GM19193 (cell line): ENCODE data around the gene PI4KA.

Experiments
- POLR2A ChIP-seq: IDR thresholded peaks from 4 replicates; pipeline ENCODE4 v1.6.1; 2011; ENCODE audit not compliant: insufficient read depth, insufficient read length; ENCODE audit errors: extremely low read depth

PI4KA gene

GRCh38 chr22:20664594-20664959, 194.0 kb downstream of the PI4KA start:
- no peak for TF ChIP-seq POLR2A

DNA sequence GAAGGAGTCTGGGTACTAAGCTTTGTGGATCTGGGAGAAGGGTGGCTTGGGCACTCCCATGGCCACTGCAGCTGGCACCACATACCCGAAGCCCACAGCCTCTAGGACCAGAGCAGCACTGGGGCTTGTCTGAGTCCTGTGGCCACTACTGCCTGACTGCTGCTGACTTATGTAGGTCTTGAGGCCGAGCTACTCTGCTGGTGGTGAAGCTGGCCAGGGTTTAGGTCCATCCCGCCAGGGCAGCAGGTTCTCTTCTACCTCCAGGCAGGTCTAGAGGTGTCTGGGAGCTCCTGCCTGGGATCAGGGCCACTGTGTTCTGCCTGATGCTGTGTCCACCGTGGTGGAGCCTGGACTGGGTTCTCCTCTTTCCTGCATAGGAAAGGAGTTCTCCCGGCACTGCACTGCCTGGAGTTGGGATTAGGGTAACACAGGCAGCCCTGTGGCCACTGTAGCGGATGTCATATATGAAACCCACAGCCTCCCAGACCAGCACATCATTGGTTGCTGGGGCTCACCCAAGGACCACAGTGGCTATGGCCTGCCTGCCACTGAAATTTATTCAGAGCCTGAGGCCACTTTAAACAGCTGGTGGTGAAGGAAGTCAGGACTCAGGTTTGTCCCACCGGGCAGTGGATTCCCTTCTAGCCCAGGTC, 194.5 kb downstream of the PI4KA start:
- TF ChIP-seq POLR2A, result no peak

- no peak for TF ChIP-seq POLR2A
Observed at GRCh38 chr22:20663137-20663828, 195.3 kb downstream of the PI4KA start.

- no peak for TF ChIP-seq POLR2A
Observed at GRCh38 chr22:20661473-20661872, 197.1 kb downstream of the PI4KA start.

DNA sequence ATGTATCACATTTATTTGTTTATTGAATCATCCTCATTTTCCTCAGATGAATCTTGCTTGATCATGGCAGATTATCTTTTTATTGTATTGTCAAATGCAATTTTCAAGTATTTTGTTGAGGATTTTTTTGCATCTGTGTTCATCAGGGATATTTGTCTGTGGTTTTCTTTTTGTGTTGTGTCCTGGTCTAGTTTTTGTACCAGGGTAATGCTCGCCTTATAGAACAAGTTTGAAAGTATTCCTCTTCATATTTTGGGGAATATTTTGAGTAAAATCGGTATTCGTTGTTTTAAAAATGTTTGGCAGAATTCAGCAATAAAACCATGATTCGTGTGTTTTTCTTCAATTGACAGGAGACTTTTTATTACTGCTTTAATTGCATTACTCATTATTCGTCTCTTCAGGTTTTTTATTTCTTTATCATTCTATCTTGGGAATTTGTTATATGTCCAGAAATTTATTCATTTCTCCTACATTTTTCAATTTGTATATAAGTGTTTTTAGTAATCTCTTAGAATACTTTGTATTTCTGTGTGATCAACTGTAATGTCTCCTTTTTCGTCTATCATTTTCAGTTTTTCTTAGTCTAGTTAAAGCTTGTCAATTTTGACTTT, 198.1 kb downstream of the PI4KA start:
- TF ChIP-seq POLR2A, result no peak

- no peak for TF ChIP-seq POLR2A
Observed at GRCh38 chr22:20659920-20660319, 198.7 kb downstream of the PI4KA start.

DNA sequence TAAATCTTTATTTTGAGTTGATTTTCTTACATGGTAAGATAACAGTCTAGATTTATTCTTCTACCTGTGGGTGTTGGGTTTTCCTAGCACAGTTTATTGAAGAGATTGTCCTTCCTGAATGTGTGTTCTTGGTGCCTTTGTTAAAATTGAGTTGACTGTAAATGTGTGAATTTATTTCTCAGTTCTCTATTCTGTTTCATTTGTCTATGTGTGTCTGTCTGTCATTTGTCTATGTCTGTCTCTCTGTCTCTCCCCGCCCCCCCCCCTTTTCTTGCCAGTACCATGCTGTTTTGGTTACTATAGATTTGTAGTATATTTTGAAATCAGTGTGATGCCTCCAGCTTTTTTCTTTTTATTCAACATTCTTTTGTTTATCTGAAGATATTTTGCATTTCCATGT, 199.4 kb downstream of the PI4KA start:
- no peak for TF ChIP-seq POLR2A

- no peak for TF ChIP-seq POLR2A
Observed at GRCh38 chr22:20658433-20659222, 200.0 kb downstream of the PI4KA start.

DNA sequence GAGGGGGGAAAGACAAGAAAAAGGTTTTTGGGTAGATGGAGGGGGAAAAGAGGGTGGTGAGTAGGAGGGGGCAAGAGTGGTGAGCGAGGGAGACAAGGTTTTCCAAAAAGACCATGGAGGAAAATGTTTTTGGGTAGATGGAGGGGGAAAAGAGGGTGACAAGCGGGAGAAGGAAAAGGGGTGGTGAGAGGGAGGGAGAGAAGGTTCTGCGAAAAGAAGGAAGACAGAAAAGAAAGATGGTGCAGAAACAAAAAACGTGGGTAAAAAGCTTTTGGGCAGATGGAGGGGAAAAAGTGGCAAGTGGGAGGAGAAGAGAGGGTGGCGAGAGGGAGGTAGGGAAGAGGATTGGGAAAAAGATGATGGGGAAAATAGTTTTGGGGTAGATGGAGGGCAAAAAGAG, 200.6 kb downstream of the PI4KA start:
- TF ChIP-seq POLR2A, result no peak
